NCI-H526 (cell line): ENCODE measurements around the gene LMOD1.
"Not testable (repeated sequence)": the region's sequence is repeated elsewhere in the genome, so short reads cannot be mapped to it uniquely, and the experiment has no call there.

ENCODE experiments used
- DNase-seq, 2 experiments: peaks; one replicate each; lab custom pipeline; 2025; lab: John Stamatoyannopoulos, UW

LMOD1 gene

DNA sequence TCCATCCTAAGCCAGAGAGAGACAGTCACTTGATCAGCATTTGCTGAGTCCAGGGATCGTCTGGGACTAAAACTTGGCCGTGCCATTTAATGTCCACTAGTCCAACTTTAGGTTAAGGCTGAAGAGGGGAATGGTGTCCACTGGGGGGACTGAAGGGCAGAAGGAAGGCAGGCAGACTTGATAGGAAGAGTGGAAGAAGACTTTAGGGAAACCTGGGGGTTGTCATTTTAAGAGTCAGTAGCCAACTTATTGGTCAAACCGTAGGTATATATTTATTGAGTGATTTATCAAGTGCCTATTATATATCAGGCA, 1.3 kb upstream of the LMOD1 start:
- no peak for DNase-seq

DNA sequence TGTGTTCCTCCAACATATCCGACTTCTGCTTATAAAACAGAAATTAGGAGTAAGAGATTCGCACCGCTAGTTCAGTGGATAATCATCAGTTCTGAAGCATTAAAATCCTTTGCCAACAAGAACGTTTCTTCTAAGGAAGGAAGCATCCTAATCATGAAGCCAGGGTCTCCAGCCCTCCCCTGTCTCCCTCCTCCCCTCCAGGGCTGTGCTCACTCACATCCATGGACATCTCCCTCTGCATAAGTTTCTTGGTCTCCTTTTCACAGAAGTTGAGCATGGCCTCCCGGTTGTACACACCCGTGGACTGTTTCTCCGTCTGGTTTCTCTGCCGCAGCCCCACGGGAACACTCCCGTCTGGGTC, 505 bp downstream of the LMOD1 start:
- no peak for DNase-seq

DNA sequence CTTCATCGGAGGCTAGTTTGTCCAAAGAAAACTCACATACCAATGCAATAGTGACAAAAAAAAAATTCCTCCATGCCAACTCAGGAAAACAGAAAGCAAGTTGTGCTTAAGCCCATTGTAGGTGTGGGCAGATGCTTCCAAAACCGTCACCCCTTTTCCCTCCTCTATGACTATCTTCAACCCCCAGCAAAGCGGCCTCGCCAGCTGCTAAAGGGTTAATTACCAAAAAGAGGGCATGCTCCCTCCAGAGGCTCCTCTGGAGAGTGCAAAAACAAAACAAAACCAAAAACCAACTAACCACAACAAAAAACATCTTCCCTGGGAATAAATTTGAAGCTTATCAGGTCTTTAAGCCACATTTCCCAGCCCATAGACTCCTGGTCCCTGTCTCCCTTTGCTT, 1.2 kb downstream of the LMOD1 start:
- no peak for DNase-seq

DNA sequence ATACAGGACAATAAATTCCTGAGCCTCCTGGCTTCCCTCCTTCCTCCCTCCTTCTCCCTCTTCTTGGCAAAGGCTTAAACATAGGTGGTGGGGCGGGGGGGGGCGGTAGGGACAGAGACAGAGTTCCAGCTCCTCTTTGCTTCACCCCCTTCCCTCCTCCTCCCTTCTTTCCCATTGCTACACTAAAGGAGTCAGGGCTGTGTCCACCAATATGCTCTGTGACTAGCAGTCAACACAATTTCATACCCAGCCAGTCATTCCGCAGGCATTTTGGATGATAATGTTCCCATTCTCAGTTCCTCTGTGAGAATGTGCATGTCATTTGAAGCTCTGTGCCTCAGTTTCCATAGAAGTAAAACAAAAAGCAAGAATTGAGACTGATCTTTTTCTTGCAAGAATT, 1.7 kb downstream of the LMOD1 start:
- no peak for DNase-seq

DNA sequence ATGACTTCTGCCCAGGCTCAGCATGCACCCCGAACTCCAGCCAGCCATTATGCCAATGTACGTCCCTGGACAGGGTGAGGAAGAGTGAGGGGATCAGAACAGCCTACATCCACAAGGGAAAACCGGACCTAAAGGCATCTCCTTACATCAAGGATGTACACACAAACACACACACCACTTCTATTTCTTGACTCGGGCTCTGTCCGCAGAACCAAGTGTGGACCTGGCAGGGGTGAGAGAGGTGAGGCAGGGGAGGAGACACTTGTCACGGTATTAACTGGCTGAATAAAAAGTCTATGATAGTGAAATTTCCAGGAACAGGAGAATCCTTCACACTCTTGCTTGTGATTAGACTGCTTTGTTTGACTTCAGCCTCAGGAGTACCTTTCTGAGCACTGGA, 2.3 kb downstream of the LMOD1 start:
- DNase-seq = no peak

DNA sequence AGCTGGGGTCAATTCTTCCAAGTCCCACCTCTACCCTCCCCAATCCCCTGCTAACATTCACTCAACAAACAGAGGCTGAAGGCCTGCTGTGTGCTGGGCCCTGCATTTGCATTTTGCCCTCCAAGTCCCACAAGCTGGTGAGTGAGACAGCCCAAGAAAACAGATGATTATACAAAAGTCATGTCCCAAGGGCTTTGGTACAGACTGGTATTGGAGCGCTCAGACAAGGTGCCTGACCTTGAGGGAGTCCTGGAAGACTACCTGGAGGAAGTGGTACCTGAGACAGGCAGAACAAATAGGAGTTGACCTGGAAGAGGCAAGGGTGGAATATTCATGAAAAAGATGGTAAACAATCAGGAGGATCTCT, 4.2 kb downstream of the LMOD1 start:
- no peak for DNase-seq

DNA sequence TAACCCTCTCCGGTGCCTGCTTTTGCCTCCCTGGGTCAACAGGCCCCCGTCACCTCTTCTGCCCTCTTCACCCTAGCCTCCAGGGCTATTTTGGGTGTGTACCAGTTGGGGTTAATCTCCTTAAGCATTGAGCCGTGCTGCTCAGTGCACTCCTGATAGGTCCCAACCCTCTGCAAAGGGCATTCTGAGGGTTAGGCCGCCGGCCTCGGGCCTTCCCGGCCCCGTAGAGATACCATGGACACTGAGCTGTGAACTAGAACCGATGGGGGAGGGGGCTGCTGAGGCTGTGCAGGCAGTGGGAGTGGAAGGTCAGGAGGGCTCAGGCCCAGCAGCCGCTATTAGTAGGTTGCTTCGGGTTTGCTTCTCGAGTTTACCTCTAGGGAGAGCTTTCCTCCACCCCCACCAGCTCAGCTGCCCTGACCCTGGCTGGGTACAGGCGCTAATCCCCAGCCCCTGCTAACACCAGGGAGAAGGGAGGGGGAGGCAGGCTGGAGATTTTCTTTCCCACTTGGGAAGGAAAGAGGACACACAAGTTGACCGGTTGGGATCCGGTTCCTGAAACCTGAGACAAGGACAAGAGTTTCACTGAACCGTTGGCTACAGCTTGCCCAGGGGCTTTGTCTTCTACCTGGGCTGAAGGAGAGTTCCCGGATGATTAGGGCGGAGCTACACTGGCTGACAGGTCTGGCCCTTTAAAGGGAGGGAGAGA, 4.8 kb downstream of the LMOD1 start:
- DNase-seq = peak in 1 of 2 experiments; percentile 22

DNA sequence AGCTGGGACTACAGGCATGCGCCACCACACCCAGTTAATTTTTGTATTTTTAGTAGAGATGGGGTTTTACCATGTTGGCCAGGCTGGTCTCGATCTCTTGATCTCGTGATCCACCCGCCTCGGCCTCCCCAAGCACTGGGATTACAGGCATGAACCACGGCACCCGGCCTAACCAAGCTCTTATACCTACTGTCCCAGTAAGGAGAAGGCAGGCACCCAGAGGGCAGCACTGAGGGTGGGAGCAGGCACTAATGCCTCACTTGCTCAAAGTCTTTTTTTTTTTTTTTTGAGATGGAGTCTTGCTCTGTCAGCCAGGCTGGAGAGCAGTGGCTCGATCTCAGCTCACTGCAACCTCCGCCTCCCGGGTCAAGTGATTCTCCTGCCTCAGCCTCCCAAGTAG, 6.0 kb downstream of the LMOD1 start:
- DNase-seq = not testable (repeated sequence)

DNA sequence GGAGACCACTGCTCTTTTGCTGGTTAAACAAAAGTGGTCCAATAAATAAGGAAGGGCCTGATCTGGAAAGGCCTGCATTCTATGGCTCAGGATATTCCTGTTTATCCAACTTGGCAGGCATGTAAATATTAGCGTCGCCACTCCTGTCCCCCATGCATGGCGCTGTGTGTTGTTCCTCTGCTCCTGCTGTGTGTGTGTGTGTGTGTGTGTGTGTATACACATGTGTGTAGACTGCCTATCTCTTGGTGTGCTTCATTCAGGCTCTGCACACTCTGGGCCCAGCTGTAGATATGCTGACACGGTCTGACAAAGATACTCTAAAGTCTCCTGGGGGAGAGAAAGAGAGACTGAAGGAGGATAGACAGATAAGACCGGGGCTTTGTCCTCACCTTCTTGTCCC, 6.8 kb downstream of the LMOD1 start:
- no peak for DNase-seq

DNA sequence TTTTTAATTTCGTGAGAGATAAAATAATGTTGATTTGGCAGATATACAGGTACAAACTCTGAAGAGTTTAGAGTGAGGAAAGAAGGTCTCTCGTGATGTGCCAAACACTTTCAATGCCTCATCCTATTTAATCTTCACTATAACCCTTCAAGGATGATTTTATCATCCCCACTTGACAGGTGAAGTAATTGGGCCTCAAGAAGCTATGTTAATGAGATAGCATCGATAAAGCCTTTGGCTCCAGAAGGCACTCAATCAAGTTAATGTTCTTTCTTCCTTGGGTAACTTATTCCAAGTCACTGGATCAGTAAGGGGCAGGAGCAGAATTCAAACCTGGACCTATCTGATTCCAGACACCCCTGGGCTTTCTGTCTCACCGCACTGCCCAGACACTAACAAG, 7.2 kb downstream of the LMOD1 start:
- DNase-seq = no peak

DNA sequence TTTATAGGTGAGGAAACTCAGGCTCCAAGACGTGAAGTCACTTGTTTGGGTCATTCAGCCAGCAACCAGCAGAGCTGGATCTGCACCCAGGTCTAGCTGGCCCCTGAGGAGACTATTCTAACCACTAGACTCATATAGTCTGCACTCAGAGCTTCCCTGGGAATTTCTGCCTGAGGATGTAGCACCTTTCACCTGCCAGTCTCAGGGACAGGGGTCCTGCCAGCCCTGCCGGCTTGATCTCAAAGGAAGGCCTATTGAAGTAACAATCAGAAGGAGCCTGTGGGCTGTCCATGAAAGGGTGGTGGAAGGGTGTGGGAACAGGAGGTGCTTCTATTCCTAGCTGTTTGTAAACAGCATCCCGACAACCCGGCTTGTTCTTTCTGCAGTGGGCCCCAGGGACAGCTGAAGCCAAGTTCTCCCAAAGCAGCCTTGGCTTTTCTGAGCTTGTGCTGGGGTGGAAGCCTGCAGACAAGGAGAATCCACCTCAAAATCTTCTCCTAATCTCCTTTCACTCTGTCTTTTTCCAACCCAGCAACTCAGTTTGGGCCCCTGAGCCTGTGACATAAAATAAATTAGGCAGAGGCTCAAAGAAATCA, 7.8 kb downstream of the LMOD1 start:
- DNase-seq = no peak

DNA sequence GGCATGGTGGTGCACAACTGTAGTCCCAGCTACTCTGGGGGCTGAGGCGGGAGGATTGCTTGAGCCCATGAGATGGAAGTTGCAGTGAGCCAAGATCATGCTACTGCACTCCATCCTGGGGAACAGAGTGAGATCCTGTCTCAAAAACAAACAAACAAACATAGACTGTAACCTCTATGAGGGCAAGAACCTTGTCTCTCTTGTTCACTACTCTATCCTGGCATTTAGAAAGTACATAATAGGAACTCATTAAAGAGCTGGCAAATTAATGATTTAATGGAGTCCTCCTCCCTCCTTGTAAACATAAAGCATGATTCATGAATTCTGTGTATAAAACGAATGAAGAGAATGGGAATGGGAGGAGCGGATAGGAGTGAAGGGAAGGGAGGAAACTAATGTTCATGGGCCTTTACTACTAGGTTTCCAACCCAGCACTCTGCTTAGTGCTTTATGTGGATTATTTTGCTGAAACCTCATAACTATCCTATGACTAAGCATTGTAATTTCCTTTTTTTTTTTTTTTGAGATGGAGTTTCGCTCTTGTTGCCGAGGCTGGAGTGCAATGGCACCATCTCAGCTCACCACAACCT, 8.6 kb downstream of the LMOD1 start:
- DNase-seq = no peak

DNA sequence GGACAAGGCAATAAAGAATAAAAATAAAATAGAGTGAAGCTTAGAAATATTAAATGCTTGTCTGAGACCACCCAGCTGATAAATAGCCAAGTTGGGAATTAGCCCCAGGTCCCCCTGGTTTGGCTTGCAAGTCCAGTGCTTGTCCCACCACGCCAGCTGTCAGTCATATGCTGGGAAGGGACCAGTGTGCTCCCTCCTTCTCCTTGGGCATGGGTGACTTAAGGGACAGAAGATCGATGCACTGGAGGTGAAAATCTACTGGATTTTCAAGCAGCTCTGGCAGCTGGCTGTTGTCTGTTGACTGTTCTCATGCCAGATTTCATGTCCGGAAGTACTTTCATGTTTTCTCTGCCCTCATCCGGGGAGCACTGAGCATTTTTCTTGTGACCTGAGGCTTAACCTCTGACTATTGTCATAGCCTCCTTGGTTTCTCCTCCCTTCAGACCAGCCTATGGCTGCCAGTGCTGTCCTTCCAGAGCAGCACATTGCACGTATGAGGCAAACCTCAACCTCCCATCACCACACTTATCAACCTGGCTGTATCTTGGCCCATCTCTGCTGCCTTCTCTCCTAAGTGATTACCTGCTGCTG, 12.4 kb downstream of the LMOD1 start:
- DNase-seq = no peak

DNA sequence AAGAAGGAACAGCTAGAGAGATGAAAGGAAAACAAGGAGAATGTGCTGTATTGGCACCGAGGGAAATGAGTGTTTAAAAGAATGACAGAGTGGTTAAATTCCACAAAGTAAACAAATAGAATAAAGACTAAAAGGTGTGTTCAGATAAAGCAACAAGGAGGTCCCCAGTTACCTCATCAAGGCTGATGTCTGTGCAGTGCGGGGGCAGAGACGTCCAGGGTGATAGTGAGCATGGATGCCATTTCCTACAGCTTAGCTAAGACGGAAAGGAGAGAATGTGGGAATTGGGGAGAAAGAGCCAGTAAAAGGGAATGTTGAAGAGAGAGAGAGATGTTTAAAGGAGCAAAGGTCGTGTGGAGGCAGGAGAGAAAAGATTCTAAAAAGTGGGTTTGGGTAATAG, 15.5 kb downstream of the LMOD1 start:
- no peak for DNase-seq

DNA sequence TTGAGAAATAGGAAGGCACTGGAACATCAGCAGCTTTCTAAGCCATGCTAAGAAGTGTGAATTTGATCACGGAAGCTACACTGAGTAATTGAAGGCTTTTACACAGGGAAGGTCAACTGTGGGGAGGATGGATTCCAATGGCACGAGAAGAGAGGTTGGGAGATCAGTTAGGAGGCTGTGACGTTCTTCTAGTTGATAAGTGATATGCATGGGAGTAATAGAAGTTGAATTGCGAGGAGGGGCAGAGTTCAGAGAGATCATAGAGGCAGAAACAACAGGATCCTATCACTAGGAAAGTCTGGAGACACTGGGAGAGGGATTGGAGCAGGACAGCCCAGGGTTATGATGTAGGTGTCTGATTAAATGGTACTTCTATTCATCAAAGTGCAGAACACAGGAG, 16.2 kb downstream of the LMOD1 start:
- DNase-seq = no peak

DNA sequence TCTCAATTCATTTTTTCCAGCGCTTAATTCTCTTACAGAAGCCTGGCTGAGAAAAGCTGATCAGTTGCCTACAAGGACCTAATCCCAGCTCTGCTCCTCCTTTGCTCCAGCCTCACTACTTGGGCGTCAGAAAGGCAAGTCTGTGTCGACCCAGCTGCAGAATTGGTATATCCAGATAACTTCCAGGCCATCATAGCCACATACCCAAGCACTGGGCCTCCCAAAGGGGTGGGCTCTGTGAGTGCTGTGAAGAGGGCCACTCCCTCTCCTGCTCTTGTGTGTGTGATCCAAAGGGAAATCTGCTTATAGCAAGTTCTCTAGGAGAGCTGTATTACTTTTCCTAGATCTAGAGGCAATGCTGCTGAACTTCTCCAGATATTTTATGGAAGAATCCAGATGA, 18.1 kb downstream of the LMOD1 start:
- no peak for DNase-seq

DNA sequence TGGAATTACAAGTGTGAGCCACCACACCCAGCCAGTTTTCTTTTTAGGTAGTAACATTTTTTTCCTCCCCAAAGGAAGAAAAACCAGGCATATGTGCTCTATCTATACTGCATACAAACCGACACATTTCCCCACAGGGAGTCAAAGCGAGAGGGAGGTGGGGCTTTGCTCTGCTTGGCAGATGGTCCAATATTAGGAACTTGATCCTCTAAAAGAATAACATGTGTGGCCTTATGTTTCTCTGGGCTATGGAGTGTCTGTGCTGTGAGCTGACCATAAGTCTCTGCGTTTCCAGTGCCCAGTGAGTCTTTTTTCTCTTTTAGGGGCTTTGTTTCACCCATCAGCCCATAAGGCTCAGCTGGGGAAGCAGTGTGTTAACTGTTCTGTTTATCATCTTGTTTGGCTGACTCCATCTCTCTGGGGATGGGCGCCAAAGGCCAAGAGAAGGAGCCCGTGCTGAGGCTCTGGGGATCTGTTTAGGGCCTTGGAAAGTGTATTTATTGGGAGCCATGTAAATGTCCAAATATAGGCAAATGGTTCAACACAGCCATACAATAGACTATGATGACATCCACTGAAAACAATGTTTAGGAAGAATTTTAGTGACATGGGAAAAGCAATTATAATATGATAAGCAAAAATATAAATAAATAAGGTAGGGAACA, 20.2 kb downstream of the LMOD1 start:
- DNase-seq = no peak

DNA sequence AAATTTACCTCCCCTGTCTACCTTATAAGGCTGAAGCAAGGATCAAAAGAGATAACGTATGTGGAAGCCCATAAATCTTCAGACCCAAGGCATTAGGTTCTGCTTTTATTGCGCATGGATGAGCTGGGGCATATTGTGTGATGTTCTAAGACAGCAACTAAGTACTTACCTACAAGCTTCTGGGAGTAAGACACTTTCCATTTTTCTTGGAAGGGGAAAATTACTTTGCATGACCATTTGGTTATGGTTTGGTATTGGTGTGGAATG, 21.1 kb downstream of the LMOD1 start:
- no peak for DNase-seq

DNA sequence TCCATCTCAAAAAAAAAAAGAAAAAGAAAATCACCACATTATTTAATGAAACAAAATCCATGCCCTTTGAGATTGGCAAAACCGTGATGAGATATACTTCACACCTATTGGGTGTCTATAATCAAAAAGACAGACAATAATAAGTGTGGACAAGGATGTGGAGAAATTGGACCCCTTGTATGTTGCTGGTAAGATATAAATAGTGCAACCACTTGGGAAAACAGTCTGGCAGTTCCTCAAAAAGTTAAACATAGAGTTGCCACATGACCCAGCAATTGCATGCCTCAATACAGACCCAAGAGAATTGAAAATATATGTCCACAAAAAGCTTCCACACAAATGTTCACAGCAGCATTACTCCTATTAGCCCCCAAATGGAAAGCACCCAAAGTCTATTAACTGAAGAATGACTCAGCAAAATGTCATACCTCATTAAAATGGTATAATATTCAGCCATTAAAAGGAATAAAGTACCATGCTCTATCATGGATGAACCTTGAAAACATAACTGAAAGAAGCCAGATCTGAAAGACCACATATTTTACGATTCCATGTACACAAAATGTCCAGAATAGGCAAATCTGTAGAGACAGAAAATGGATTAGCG, 24.3 kb downstream of the LMOD1 start:
- DNase-seq = no peak

DNA sequence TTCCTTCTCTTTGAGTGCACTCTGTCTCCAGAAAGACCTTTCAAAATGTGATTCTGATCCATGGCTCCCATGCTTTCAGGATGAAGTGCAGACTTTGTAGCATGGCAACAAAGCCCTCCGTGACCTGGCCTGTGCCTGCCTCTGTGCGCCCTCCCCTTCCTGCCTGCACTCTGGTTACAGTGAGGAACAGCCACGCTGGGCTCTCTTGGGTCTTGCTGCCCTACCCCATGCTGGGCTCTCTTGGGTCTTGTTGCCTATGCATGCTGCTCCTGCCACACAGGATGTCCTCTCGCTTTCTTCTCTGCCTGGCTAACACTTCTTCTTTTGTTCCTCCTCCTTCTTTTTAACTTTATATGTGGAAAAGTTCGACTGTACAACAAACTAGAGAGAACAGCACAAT, 28.0 kb downstream of the LMOD1 start:
- DNase-seq = no peak

DNA sequence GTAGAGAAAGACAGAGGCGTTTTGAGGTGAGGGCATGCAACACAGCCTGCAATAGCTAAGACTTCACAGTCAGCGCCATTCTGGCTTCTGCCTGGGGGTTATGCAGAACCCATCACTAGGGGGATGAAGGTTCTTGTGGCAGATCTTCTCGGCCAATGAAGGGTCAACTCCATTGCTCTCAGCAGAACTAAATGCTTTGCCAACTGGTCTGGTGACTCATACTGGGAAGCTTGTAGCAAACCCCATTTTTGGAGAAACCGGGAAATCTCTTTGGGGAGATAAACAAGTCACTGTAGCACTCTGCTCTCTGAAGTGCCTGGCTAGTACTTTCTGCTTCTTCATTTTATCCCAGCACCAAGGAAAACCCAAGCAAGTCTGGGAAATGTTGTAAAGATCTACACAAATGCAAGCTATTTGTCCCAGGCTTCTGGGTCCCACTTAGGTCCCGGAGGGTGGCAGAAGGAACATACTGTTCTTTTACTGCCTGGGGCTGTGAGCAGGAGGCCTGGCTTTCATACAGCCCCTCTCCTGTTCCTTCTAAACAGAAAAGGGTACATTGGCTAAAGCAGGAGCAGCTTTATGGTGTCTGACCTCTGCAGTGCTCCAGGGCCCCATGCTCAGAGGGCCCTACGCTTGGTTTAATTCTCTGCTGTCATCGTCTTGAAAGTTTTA, 28.9 kb downstream of the LMOD1 start:
- DNase-seq = no peak

DNA sequence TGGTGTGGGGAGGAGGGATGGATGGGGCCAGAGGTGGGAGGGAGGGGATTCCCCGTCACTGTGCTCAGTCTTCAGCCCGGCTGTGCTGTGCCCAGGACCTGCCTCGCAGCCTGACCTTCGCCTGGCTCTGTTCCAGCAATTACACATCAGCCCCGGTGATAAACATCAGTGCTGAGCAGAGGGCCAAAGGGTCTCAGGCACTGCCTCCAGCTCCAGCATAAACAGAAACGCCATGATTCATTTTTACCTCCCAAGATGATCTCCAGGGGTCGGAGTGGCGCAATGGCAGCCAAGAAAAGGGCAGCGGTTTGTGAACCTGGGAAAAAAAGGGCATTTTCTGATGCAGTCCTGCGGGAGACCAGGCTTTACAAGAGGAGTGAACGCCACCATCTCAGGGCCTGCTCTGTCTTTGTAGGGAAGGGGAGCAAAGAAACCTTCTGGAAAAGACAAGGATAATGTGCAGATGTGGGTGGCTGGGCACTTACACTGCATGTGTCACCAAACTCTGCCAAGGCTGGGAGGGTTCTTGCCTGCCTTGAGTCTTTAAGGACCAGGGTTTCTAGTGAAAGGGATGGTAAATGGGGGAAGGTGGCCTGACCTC, 29.6 kb downstream of the LMOD1 start:
- DNase-seq = no peak
